Brain microvascular endothelial cell (primary cell): Measurements from ENCODE around the gene UBR1.

Experiments
- DNase-seq: peaks from one replicate; pipeline ENCODE4 v3.0.0-alpha.2; 2020
- H3K27ac ChIP-seq: fragments of 250-450 bp; sonication (Bioruptor Pico); 2 replicates; pipeline ENCODE4 v1.5.1; 2020; ENCODE audit warnings: mild to moderate bottlenecking, moderate library complexity
- H3K27me3 ChIP-seq: fragments of 250-450 bp; sonication (Bioruptor Pico); replicated peaks from 2 replicates; pipeline ENCODE4 v1.5.1; 2020; ENCODE audit warnings: mild to moderate bottlenecking
- H3K36me3 ChIP-seq: fragments of 250-450 bp; sonication (Bioruptor Pico); replicated peaks from 2 replicates; pipeline ENCODE4 v1.5.1; 2020; ENCODE audit warnings: mild to moderate bottlenecking
- H3K4me3 ChIP-seq: 2 replicates; pipeline ENCODE4 v1.5.1; 2011; ENCODE audit warnings: low read depth, mild to moderate bottlenecking, control low read depth, low read length, moderate library complexity
- CTCF ChIP-seq: IDR thresholded peaks from 2 replicates; pipeline ENCODE4 v1.5.1; 2011; ENCODE audit warnings: low read depth, mild to moderate bottlenecking, moderate library complexity, low read length, control low read depth, inconsistent platforms; ENCODE audit errors: missing control alignments
- in situ Hi-C: cut with HindIII; loops from 2 replicates; pipeline ENCODE4 v1.10.0; 2017; ENCODE audit warnings: low sequenced_read_pairs, low pct_ligation_motif_present

Gene UBR1

DNA sequence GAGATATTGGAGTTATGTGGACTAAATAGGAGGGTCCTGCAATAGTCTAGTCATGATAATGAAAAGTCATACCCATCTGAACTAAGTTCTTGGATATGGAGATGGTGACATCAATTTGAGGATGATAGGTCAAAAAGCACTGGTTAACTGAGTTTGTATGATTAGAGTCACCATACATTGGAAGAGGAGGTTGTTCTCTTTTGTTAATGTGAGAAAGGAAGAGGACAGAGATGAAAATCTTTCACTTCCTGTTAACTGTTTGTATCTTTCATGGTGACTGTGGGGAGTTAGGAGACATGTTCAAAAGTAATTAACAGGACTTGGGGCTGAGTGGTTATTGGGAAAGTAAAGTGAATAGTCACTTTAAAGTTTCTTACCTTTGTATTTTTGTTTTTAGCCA lies 38.7 kb upstream of the UBR1 start:
- no peak overlapping the region for H3K4me3 ChIP-seq
- no peaks in the 10 kb centered on the region for H3K27me3 ChIP-seq
- in situ Hi-C loops = no loop called here
- no peak for DNase-seq
- no peak overlapping the region for H3K27ac ChIP-seq
- no peak for TF ChIP-seq CTCF
- no peaks in the 10 kb centered on the region for H3K36me3 ChIP-seq

GRCh38 chr15:43143203-43143941 lies 37.5 kb upstream of the UBR1 start:
- no peaks in the 10 kb centered on the region for H3K27me3 ChIP-seq
- in situ Hi-C loops = no loop called here
- H3K4me3 ChIP-seq = no peak overlapping the region
- H3K27ac ChIP-seq = no peak overlapping the region
- no peak for TF ChIP-seq CTCF
- no peaks in the 10 kb centered on the region for H3K36me3 ChIP-seq
- no peak for DNase-seq

- in situ Hi-C loops = no loop called here
- H3K27ac ChIP-seq = no peak overlapping the region
- TF ChIP-seq CTCF = no peak
- no peaks in the 10 kb centered on the region for H3K27me3 ChIP-seq
- DNase-seq = no peak
- H3K4me3 ChIP-seq = no peak overlapping the region
- H3K36me3 ChIP-seq = no peaks in the 10 kb centered on the region
These were observed 29.5 kb upstream of the UBR1 start for GRCh38 chr15:43135351-43135750.

GRCh38 chr15:43134157-43134635 lies 28.4 kb upstream of the UBR1 start:
- no peaks in the 10 kb centered on the region for H3K36me3 ChIP-seq
- in situ Hi-C loops = no loop called here
- no peak for DNase-seq
- no peak overlapping the region for H3K27ac ChIP-seq
- TF ChIP-seq CTCF = no peak
- H3K4me3 ChIP-seq = peak overlapping the region; percentile 71
- H3K27me3 ChIP-seq = no peaks in the 10 kb centered on the region

- Histone ChIP-seq H3K36me3 (no peaks in the 10 kb centered on the region), H3K27ac (peak within 1 kb of the TSS; percentile 42), H3K27me3 (no peaks in the 10 kb centered on the region), H3K4me3 (peak within 1 kb of the TSS; percentile 71)
- peak; percentile 38 for DNase-seq
- in situ Hi-C loops = no loop called here
- no peak for TF ChIP-seq CTCF
These were observed 27.8 kb upstream of the UBR1 start, which contains the start of gene TMEM62 for GRCh38 chr15:43133430-43134156. TSS of gene TMEM62 (plus strand) at chr15:43133586. CDS start at chr15:43133803, 217 bp downstream.
